Vagina (tissue), 2 donors: ENCODE data around the gene MYO9A. TPM values are rescaled to one million over a fixed set of nuclear protein-coding genes. Genes with fewer than 3 reads are reported as not detected.
A peak's percentile ranks its signal among the peaks of the same experiment; 100 is the strongest.

Source experiments
- DNase-seq, 2 donors: peaks; one replicate each; pipeline ENCODE4 v3.0.0-alpha.2; 2017; ENCODE audit errors: extremely low spot score in 2 of 2
- H3K27ac ChIP-seq: fragments of 200-600 bp; sonication (generic); one replicate; pipeline ENCODE4 v1.5.1; 2019
- H3K27me3 ChIP-seq: fragments of 200-600 bp; sonication (generic); one replicate; pipeline ENCODE4 v1.5.1; 2019
- H3K36me3 ChIP-seq, 2 donors: fragments of 200-600 bp; sonication (generic); one replicate each; pipeline ENCODE4 v1.5.1; 2017 to 2019
- H3K4me1 ChIP-seq: fragments of 200-600 bp; sonication (generic); one replicate; pipeline ENCODE4 v1.5.1; 2019
- H3K4me3 ChIP-seq, 2 donors: fragments of 200-600 bp; sonication (generic); 1 replicate in 1 of 2; 2 replicates in 1 of 2; pipeline ENCODE4 v1.5.1; 2016 to 2019
- H3K9me3 ChIP-seq: fragments of 200-600 bp; sonication (generic); one replicate; pipeline ENCODE4 v1.5.1; 2019
- POLR2A ChIP-seq, 2 donors: fragments of 450-650 bp; IDR thresholded peaks; one replicate each; pipeline ENCODE4 v1.6.1; 2017; ENCODE audit warnings: antibody characterized with exemption in 2 of 2, mild to moderate bottlenecking in 2 of 2, moderate library complexity in 2 of 2
- POLR2AphosphoS5 ChIP-seq, 2 donors: sonication (generic); formaldehyde crosslinking; IDR thresholded peaks; one replicate each; pipeline ENCODE4 v1.9.0; 2017; ENCODE audit warnings: antibody characterized with exemption in 2 of 2, mild to moderate bottlenecking in 2 of 2, low read depth in 1 of 2; ENCODE audit not compliant: insufficient read depth in 1 of 2
- intact Hi-C: fragments of 100-400 bp; cut with DNase I; formaldehyde crosslinking; loops from one replicate; pipeline ENCODE4 v1.15.1; 2023
- total RNA-seq: library from RNA; depleted of rRNA; stranded (reverse); fragments of >200 nt; gene quantifications from one replicate; pipeline ENCODE4 v1.2.3, GENCODE V29; 2016
- TF ChIP-seq, protein P1 (sequence below), 3 experiments: fragments of 450-650 bp in 2 of 3; fragments of 200-600 bp in 1 of 3; sonication (generic) in 1 of 3; IDR thresholded peaks; one replicate each; pipeline ENCODE4 v1.5.1; 2017 to 2019; ENCODE audit warnings: antibody characterized with exemption in 3 of 3, mild to moderate bottlenecking in 2 of 3, moderate library complexity in 2 of 3

MYO9A gene
- total RNA-seq, 1 donor from 2014 or later = 50.3 TPM

DNA sequence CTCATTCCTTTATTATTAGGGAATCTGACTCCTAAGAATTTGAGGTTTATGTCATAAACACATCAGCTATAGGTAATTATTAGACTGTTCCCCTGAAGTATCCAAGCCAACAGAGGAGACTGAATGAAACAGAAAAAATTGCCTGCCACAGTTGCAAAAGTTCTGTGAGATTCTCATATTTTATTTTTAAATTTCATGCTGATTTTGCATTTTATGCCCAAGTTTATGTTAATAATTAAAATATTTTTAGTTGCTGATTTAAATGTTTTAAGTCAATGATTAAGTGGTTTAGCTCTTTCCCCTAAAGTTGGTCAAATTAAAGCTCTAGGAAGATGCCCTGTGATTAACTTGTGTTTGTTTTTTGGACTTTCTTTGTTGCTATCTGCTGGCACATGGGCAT lies 10.4 kb upstream of the MYO9A start:
- intact Hi-C loops = no loop called here
- no peaks in the 10 kb centered on the region for H3K9me3 ChIP-seq

DNA sequence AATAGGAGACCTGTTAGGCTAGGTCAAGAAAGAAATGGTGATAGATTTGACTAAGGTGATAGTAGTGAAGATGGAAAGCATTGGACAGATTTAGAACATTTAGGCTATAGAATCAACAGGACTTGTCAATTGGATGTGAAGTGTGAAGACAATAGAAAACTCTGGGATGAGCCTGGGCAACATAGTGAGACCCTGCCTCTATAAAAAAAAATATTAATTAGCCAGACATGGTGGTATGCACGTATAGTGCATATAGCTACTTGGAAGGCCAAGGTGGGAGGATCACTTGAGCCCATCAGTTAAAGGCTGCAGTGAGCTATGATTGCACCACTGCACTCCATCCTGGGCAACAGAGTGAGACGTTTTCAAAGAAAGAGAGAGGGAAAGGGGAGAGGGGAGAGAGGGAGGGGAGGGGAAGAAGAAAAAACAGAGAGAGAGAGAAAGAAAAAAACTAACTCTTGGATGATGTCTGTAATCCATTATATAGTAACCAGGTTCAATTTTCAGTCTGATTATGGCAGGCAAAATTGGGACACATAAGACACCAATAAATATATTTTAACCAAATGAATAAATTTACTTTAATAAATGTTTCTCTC lies 9.9 kb upstream of the MYO9A start:
- TF ChIP-seq, protein P1, sequence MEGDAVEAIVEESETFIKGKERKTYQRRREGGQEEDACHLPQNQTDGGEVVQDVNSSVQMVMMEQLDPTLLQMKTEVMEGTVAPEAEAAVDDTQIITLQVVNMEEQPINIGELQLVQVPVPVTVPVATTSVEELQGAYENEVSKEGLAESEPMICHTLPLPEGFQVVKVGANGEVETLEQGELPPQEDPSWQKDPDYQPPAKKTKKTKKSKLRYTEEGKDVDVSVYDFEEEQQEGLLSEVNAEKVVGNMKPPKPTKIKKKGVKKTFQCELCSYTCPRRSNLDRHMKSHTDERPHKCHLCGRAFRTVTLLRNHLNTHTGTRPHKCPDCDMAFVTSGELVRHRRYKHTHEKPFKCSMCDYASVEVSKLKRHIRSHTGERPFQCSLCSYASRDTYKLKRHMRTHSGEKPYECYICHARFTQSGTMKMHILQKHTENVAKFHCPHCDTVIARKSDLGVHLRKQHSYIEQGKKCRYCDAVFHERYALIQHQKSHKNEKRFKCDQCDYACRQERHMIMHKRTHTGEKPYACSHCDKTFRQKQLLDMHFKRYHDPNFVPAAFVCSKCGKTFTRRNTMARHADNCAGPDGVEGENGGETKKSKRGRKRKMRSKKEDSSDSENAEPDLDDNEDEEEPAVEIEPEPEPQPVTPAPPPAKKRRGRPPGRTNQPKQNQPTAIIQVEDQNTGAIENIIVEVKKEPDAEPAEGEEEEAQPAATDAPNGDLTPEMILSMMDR (IDR thresholded peaks at IDR 0.05) = no peak
- TF ChIP-seq POLR2A (IDR thresholded peaks at IDR 0.05) (no peak), POLR2AphosphoS5 (IDR thresholded peaks at IDR 0.05; ENCODE audit: insufficient read depth in 1 of 2, low read depth in 1 of 2) (no peak)
- DNase-seq = no peak
- no peaks in the 10 kb centered on the region for H3K36me3 ChIP-seq
- no peaks in the 10 kb centered on the region for H3K9me3 ChIP-seq
- H3K4me1 ChIP-seq = no peaks in the 10 kb centered on the region
- H3K4me3 ChIP-seq = no peak overlapping the region
- intact Hi-C loops = no loop called here
- no peak overlapping the region for H3K27ac ChIP-seq
- H3K27me3 ChIP-seq = no peaks in the 10 kb centered on the region

More for the DNA sequence above, 10.4 kb upstream of the MYO9A start:
- Histone ChIP-seq H3K4me3 (no peak overlapping the region), H3K27me3 (no peaks in the 10 kb centered on the region), H3K27ac (no peak overlapping the region), H3K36me3 (no peaks in the 10 kb centered on the region), H3K4me1 (no peaks in the 10 kb centered on the region)
- TF ChIP-seq POLR2A (IDR thresholded peaks at IDR 0.05) (no peak), POLR2AphosphoS5 (IDR thresholded peaks at IDR 0.05; ENCODE audit: insufficient read depth in 1 of 2, low read depth in 1 of 2) (no peak)
- TF ChIP-seq, protein P1 (IDR thresholded peaks at IDR 0.05) = no peak
- DNase-seq = no peak

- Histone ChIP-seq H3K4me1 (peaks cover under 1% of the 10 kb centered on the region), H3K27ac (no peak overlapping the region), H3K27me3 (no peaks in the 10 kb centered on the region), H3K4me3 (no peak overlapping the region), H3K36me3 (no peaks in the 10 kb centered on the region), H3K9me3 (no peaks in the 10 kb centered on the region)
- no peak for DNase-seq
- TF ChIP-seq POLR2AphosphoS5 (IDR thresholded peaks at IDR 0.05; ENCODE audit: insufficient read depth in 1 of 2, low read depth in 1 of 2) = no peak
- no peak for TF ChIP-seq POLR2A (IDR thresholded peaks at IDR 0.05)
- TF ChIP-seq, protein P1 (IDR thresholded peaks at IDR 0.05) = no peak
- intact Hi-C loops = no loop called here
Observed at GRCh38 chr15:72124218-72124617, 6.3 kb upstream of the MYO9A start.

GRCh38 chr15:72117486-72118016 lies 399 bp downstream of the MYO9A start:
- H3K36me3 ChIP-seq = no peaks in the 10 kb centered on the region
- H3K9me3 ChIP-seq = no peaks in the 10 kb centered on the region
- intact Hi-C loops = no loop called here
- peak overlapping the region; percentile 93 for H3K27ac ChIP-seq
- no peak for DNase-seq
- peaks cover 51% of the 10 kb centered on the region for H3K4me1 ChIP-seq
- H3K27me3 ChIP-seq = no peaks in the 10 kb centered on the region
- H3K4me3 ChIP-seq = peak overlapping the region; percentile 74 to 91
- peak in 1 of 2 donors; percentile 64 for TF ChIP-seq POLR2AphosphoS5 (IDR thresholded peaks at IDR 0.05; ENCODE audit: insufficient read depth in 1 of 2, low read depth in 1 of 2)
- TF ChIP-seq, protein P1 (IDR thresholded peaks at IDR 0.05) = no peak

- H3K9me3 ChIP-seq = no peaks in the 10 kb centered on the region
- H3K27me3 ChIP-seq = no peaks in the 10 kb centered on the region
- intact Hi-C loops = no loop called here
- peak in 1 of 2 donors; percentile 92 for DNase-seq
- H3K36me3 ChIP-seq = no peaks in the 10 kb centered on the region
- TF ChIP-seq POLR2A (IDR thresholded peaks at IDR 0.05) (no peak), POLR2AphosphoS5 (IDR thresholded peaks at IDR 0.05; ENCODE audit: insufficient read depth in 1 of 2, low read depth in 1 of 2) (no peak)
- TF ChIP-seq, protein P1 (IDR thresholded peaks at IDR 0.05) = no peak
- H3K27ac ChIP-seq = peak overlapping the region; percentile 93
- H3K4me1 ChIP-seq = peaks cover 57% of the 10 kb centered on the region
- H3K4me3 ChIP-seq = peak overlapping the region; percentile 74 to 91
Observed at GRCh38 chr15:72116731-72117485, 1.0 kb downstream of the MYO9A start.
